ENCODE results near the gene BAAT.

- TF ChIP-seq POLR2A (IDR thresholded peaks at IDR 0.05), result no peak
- TF ChIP-seq CTCF (IDR thresholded peaks at IDR 0.05), result no peak
Measured at GRCh38 chr9:101360647-101361046, 24.2 kb downstream of the BAAT start.

Data from esophagus squamous epithelium (tissue), 4 donors.